Right atrium auricular region (tissue), 2 donors: Measurements from ENCODE around the gene NEUROD6. TPM values are rescaled to one million over a fixed set of nuclear protein-coding genes. Genes with fewer than 3 reads are reported as not detected.

Experiments used
- DNase-seq: peaks from one replicate; pipeline ENCODE4 v3.0.0-alpha.2; 2019; ENCODE audit warnings: low spot score
- H3K27ac ChIP-seq, 2 donors: fragments of 200-600 bp; sonication (generic); 1 replicate in 1 of 2; 2 replicates in 1 of 2; pipeline ENCODE4 v1.5.1; 2016 to 2019
- H3K27me3 ChIP-seq, 2 donors: fragments of 200-600 bp; sonication (generic); one replicate each; pipeline versions ENCODE4 v1.5.1 to v1.6.0; 2017 to 2019
- H3K36me3 ChIP-seq: fragments of 200-600 bp; sonication (generic); one replicate; pipeline ENCODE4 v1.5.1; 2016
- H3K4me1 ChIP-seq, 2 donors: fragments of 200-600 bp; sonication (generic); one replicate each; pipeline versions ENCODE4 v1.5.1 to v1.6.0; 2017 to 2019
- H3K4me3 ChIP-seq, 2 donors: fragments of 200-600 bp; sonication (generic); 1 replicate in 1 of 2; 2 replicates in 1 of 2; pipeline ENCODE4 v1.5.1; 2017 to 2019; ENCODE audit warnings: mild to moderate bottlenecking in 1 of 2, moderate library complexity in 1 of 2
- H3K9me3 ChIP-seq, 2 donors: fragments of 200-600 bp; sonication (generic); one replicate each; pipeline ENCODE4 v1.5.1; 2019
- total RNA-seq, 2 donors: library from RNA; depleted of rRNA; stranded (reverse); fragments of >200 nt; gene quantifications; one replicate each; pipeline ENCODE4 v1.1.0, GENCODE V29; 2016
- TF ChIP-seq, protein P1 (sequence below), 2 donors: fragments of 200-600 bp; sonication (generic); IDR thresholded peaks; one replicate each; pipeline ENCODE4 v1.5.1; 2019; ENCODE audit warnings: antibody characterized with exemption in 2 of 2

Gene NEUROD6
- total RNA-seq, 2 donors from 2014 or later = not detected

DNA sequence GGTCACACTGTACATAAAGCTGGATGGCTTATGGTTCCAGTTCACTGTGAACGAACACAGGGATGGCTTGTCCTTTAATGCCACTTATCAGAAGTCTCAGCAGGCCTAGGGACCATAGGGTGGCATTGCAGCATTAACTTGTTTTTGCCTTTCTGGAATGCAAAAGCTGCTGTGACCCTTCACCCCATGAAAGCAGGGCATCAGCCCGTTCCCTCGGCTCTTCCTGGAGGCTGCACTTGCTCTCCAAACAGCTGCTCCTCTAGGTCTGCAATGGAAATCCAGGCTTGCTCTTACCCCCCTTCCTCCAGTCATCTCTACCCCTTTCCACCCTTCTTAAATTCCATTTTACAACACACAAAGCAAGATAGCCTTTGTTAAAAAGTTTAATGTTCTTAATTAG is 17.9 kb upstream of the NEUROD6 start:
- no peak for DNase-seq
- Histone ChIP-seq H3K27ac (no peak overlapping the region), H3K27me3 (no peaks in the 10 kb centered on the region), H3K36me3 (no peaks in the 10 kb centered on the region), H3K4me3 (no peak overlapping the region), H3K9me3 (no peaks in the 10 kb centered on the region), H3K4me1 (no peaks in the 10 kb centered on the region)
- TF ChIP-seq, protein P1, sequence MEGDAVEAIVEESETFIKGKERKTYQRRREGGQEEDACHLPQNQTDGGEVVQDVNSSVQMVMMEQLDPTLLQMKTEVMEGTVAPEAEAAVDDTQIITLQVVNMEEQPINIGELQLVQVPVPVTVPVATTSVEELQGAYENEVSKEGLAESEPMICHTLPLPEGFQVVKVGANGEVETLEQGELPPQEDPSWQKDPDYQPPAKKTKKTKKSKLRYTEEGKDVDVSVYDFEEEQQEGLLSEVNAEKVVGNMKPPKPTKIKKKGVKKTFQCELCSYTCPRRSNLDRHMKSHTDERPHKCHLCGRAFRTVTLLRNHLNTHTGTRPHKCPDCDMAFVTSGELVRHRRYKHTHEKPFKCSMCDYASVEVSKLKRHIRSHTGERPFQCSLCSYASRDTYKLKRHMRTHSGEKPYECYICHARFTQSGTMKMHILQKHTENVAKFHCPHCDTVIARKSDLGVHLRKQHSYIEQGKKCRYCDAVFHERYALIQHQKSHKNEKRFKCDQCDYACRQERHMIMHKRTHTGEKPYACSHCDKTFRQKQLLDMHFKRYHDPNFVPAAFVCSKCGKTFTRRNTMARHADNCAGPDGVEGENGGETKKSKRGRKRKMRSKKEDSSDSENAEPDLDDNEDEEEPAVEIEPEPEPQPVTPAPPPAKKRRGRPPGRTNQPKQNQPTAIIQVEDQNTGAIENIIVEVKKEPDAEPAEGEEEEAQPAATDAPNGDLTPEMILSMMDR (IDR thresholded peaks at IDR 0.05) = no peak

DNA sequence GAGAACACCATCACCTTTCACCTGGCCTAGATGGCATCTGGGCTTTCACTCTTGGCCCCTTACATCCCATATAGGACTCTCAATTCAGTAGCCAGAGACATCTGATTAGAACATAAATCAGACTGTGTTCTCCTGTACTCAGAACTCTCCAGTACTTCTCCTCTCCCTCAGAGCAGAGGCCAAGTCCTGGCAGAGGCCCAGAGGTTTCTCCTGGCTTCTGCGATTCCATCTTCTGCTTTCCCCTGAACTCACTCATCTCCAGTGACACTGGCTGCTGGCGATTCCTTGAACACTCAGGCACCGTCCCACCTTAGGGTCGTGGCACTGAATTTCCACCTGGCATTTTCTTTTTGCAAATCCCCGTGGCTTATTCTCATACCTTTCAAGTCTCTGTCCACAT is 4.9 kb upstream of the NEUROD6 start:
- Histone ChIP-seq H3K4me3 (no peak overlapping the region), H3K27ac (no peak overlapping the region), H3K4me1 (no peaks in the 10 kb centered on the region), H3K36me3 (no peaks in the 10 kb centered on the region), H3K9me3 (no peaks in the 10 kb centered on the region), H3K27me3 (no peaks in the 10 kb centered on the region)
- DNase-seq = no peak
- TF ChIP-seq, protein P1 (IDR thresholded peaks at IDR 0.05) = no peak

DNA sequence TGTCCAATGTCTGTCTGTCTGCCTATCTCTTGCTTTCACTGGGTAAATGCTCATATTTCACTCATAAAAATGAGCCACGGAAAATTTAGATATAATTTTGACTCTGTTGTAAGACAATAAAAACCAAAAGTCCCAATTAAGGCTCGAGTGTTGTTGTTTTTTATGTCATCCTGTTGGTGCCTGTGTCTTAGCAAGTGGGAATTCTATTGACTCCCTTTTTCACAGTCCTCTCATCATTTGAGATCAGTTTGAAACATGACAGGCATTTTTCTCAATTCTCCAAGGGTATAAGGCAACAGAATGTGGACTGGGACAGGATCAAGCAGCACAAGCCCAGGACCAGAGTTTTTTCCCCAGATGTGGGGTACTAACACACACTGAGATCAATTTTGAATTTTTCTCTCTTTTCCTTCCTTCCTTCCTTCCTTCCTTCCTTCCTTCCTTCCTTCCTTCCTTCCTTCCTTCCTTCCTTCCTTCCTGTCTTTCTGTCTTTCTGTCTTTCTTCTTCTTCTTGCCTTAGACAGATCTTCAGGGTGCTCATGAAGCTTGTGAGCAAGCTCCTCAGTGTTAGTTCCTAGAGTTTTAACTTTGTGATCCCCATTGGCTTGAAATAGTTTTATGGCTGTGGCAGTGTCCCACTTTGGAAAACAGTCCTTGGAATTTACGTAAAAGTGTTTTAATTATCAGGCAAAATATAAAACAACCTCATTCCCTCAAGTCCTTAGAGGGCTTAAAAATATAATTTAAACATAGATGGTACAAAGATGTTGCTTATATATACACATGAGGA is 3.2 kb upstream of the NEUROD6 start:
- no peak overlapping the region for H3K4me3 ChIP-seq
- no peaks in the 10 kb centered on the region for H3K9me3 ChIP-seq
- no peaks in the 10 kb centered on the region for H3K36me3 ChIP-seq
- no peak overlapping the region for H3K27ac ChIP-seq
- H3K4me1 ChIP-seq = no peaks in the 10 kb centered on the region
- H3K27me3 ChIP-seq = no peaks in the 10 kb centered on the region
- TF ChIP-seq, protein P1 (IDR thresholded peaks at IDR 0.05) = no peak
- DNase-seq = no peak

DNA sequence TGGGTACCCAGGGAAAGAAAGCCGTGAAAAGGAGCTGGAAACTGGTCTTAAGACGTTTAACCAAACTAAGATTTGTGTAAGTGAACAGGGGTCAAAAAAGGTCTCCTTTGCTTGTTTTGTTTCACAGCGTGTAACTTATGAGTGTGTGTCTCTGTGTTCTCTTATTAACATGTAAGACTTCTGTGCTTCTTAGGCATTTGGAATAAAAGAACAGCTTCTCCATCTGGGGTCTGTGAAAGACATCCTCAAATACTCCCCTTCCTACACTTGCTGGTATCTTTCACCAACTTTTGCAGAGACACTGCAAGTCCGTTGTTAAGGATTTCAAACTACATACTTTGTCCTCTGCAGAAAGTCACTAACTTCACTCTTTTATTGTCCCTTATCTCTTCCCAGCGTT is 615 bp upstream of the NEUROD6 start:
- TF ChIP-seq, protein P1 (IDR thresholded peaks at IDR 0.05) = no peak
- H3K4me1 ChIP-seq = peaks cover 0 to 8% of the 10 kb centered on the region in 2 donors
- DNase-seq = no peak
- no peaks in the 10 kb centered on the region for H3K9me3 ChIP-seq
- H3K4me3 ChIP-seq = no peak overlapping the region
- peaks cover 0 to 8% of the 10 kb centered on the region in 2 donors for H3K27me3 ChIP-seq
- no peaks in the 10 kb centered on the region for H3K36me3 ChIP-seq
- H3K27ac ChIP-seq = no peak overlapping the region

DNA sequence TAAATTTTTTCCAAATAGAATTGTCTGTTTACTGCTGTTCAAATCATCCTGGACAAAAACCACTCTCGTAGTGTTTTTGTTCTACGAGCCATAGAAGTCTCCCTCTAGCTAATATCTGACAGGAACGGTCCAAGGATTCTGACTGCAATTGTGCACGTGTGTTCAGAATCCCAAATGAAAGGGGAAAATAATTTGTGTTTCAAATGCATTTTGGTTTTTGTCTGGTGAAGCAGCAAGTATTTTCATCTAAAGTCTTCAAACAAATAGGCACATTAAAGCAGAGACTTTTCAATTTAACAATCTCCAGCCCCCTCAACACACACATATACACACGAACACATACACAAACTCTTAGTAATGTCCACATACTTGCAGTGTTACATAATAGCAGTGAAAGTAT is 475 bp downstream of the NEUROD6 start:
- H3K27ac ChIP-seq = no peak overlapping the region
- no peak overlapping the region for H3K4me3 ChIP-seq
- no peak for DNase-seq
- H3K27me3 ChIP-seq = peaks cover 0 to 8% of the 10 kb centered on the region in 2 donors
- H3K4me1 ChIP-seq = peaks cover 0 to 12% of the 10 kb centered on the region in 2 donors
- no peaks in the 10 kb centered on the region for H3K36me3 ChIP-seq
- TF ChIP-seq, protein P1 (IDR thresholded peaks at IDR 0.05) = no peak
- H3K9me3 ChIP-seq = no peaks in the 10 kb centered on the region

DNA sequence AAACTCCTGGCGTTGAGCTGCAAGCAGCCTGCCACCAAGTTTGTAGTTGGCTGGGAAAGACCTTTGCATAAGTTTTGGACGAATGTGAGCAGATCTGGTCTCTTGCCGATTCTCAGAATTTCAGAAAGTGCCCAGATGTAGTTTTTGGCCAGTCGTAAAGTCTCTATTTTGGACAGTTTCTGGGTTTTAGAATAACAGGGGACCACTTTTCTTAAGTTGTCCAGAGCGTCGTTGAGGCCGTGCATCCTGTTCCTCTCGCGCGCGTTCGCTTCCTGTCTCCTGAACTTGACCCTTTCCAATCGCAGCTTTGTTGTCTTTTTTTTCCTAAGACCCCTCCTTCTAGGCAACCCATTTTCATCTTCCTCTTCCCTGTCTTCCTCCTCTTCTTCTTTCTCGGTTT is 1.8 kb downstream of the NEUROD6 start:
- no peak for DNase-seq
- no peaks in the 10 kb centered on the region for H3K36me3 ChIP-seq
- H3K9me3 ChIP-seq = no peaks in the 10 kb centered on the region
- H3K4me1 ChIP-seq = peaks cover 0 to 12% of the 10 kb centered on the region in 2 donors
- H3K27ac ChIP-seq = no peak overlapping the region
- peaks cover 0 to 8% of the 10 kb centered on the region in 2 donors for H3K27me3 ChIP-seq
- H3K4me3 ChIP-seq = no peak overlapping the region
- TF ChIP-seq, protein P1 (IDR thresholded peaks at IDR 0.05) = no peak
